Kidney epithelial cell (primary cell): ENCODE results near the gene STX8. TPM values are rescaled to one million over a fixed set of nuclear protein-coding genes. Genes with fewer than 3 reads are reported as not detected.

ENCODE experiments used
- DNase-seq: peaks from one replicate; pipeline ENCODE4 v3.0.0-alpha.2; 2010; ENCODE audit warnings: low read depth
- H3K27me3 ChIP-seq: 2 replicates; pipeline ENCODE4 v1.6.0; 2011; ENCODE audit warnings: low read length; ENCODE audit not compliant: control insufficient read depth, insufficient read depth
- H3K36me3 ChIP-seq: 2 replicates; pipeline ENCODE4 v1.5.1; 2011; ENCODE audit warnings: low read length; ENCODE audit not compliant: control insufficient read depth, insufficient read depth
- H3K4me3 ChIP-seq: 2 replicates; pipeline ENCODE4 v1.5.1; 2011; ENCODE audit warnings: low read depth, mild to moderate bottlenecking, control low read depth, low read length
- total RNA-seq: library from RNA; depleted of rRNA; stranded (reverse); fragments of >200 nt; gene quantifications from 2 replicates; pipeline ENCODE4 v1.2.3, GENCODE V29; 2015
- TF ChIP-seq, protein P1 (sequence below): IDR thresholded peaks from 2 replicates; pipeline ENCODE4 v1.5.1; 2011; ENCODE audit warnings: mild to moderate bottlenecking, moderate library complexity, low read length, control low read depth, inconsistent platforms; ENCODE audit not compliant: insufficient read depth, poor library complexity, severe bottlenecking

The STX8 gene
- total RNA-seq, 1 donor from 2014 or later = 76.3 TPM

DNA sequence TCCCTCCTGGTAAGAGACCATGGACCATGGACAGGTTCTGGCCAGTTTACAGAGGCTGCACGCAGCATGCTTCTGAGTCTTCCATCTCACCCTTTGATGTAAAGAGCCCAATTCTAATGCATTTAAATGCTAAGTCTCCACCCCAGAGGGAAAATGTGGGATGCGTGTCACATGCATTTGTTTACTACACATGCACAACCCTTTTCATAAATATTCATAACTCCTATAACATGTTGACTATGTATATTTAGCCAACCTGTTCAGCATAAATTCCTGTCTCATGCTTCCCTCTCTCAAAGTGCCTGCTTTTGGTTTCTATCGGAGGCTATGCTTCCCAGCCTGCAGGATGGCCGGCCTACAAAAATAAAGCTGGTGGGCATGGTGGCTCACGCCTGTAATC is 260.3 kb downstream of the STX8 start:
- Histone ChIP-seq H3K4me3 (no peak overlapping the region), H3K27me3 (no peaks in the 10 kb centered on the region), H3K36me3 (no peaks in the 10 kb centered on the region)
- no peak for DNase-seq
- TF ChIP-seq, protein P1, sequence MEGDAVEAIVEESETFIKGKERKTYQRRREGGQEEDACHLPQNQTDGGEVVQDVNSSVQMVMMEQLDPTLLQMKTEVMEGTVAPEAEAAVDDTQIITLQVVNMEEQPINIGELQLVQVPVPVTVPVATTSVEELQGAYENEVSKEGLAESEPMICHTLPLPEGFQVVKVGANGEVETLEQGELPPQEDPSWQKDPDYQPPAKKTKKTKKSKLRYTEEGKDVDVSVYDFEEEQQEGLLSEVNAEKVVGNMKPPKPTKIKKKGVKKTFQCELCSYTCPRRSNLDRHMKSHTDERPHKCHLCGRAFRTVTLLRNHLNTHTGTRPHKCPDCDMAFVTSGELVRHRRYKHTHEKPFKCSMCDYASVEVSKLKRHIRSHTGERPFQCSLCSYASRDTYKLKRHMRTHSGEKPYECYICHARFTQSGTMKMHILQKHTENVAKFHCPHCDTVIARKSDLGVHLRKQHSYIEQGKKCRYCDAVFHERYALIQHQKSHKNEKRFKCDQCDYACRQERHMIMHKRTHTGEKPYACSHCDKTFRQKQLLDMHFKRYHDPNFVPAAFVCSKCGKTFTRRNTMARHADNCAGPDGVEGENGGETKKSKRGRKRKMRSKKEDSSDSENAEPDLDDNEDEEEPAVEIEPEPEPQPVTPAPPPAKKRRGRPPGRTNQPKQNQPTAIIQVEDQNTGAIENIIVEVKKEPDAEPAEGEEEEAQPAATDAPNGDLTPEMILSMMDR = no peak

DNA sequence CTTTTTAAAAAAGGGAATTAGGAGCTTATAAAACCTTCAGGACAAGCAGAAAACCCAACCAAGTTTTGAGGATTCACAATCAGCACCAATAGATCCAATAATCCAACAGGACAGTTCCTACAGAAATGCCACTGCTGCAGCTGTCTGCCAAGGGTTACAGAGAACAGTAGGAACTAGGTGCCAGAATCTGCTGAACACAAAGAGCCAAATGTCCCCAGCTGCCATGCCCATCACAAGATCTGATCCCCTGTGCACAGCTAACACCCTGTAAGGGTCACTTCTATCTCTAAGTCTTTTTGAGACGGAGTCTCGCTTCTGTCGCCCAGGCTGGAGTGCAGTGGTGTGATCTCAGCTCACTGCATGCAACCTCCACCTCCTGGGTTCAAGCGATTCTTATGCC is 262.3 kb downstream of the STX8 start:
- DNase-seq = no peak
- Histone ChIP-seq H3K27me3 (no peaks in the 10 kb centered on the region), H3K36me3 (no peaks in the 10 kb centered on the region), H3K4me3 (no peak overlapping the region)
- TF ChIP-seq, protein P1 = no peak

DNA sequence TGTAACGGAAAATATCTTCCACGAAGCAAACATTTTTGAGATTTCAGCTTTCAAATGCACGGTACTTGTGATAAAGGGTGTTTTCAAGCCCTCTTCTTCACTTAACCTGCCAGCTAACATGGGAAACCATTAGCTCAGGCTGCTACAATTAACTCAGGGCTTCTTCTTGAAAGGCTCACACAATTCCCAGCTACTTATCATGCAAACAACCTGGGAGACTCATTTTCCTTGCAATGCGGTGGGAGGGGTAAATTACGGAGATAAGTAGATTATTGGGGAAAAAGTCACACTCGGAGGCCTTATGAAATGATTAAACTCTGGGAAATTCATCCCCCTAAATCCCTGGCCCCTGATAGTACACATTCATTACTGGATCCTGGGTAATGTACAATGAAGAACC is 266.4 kb downstream of the STX8 start:
- TF ChIP-seq, protein P1 = no peak
- no peaks in the 10 kb centered on the region for H3K27me3 ChIP-seq
- H3K36me3 ChIP-seq = no peaks in the 10 kb centered on the region
- H3K4me3 ChIP-seq = no peak overlapping the region
- no peak for DNase-seq

DNA sequence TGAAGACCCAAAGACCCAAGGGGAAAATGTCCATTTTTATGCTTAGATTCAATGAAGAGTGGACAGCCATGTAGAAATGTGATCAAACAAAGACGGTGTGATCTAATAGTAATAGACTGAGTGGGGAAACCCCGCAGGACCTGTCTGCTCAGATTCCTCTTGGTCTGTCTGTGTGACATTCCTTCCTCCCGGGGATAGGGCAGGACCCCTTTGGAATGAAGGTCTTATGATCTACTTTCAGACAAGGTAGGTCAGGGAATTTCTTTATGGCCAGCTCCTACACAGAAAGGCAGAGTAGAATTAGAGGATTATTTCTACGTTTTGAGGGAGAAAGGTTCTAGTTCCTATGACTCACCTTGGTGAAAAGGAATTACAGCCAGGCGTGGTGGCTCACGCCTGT is 267.6 kb downstream of the STX8 start:
- no peaks in the 10 kb centered on the region for H3K27me3 ChIP-seq
- TF ChIP-seq, protein P1 = no peak
- no peaks in the 10 kb centered on the region for H3K36me3 ChIP-seq
- DNase-seq = no peak
- H3K4me3 ChIP-seq = no peak overlapping the region

DNA sequence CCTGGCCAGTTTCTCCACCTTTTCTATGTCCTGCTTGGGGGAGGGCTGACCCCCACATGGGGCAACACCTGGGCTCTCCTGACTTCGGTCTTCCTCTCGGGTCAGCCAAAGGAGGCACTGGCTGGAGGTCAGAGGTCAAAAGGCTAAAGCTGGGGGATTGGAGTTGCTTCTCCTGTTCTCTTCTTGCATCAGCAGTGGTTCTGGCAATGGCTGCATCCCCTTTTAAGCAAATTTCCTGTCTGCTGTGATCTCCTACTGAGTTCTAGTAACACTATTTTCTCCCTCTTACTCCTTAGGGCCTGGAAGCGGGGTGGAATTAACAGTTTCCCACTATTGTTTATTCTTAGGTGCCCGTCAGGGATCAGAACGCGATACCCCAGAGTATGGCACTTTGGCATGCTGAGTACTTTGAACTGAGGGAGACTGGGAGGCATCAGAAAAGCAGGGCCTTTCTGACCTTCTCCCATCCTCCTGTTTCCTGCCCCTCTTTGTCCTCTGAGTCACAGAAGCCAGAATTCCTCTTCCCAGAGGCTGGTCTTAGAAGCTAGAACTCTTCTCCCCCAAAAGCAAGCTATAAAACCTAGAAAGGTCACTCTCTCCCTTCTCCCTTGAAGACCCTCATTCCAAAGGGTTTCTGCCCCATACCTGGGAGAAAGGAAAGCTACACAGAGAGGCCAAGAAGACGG is 268.2 kb downstream of the STX8 start:
- no peaks in the 10 kb centered on the region for H3K27me3 ChIP-seq
- H3K4me3 ChIP-seq = no peak overlapping the region
- no peak for DNase-seq
- TF ChIP-seq, protein P1 = no peak
- no peaks in the 10 kb centered on the region for H3K36me3 ChIP-seq

DNA sequence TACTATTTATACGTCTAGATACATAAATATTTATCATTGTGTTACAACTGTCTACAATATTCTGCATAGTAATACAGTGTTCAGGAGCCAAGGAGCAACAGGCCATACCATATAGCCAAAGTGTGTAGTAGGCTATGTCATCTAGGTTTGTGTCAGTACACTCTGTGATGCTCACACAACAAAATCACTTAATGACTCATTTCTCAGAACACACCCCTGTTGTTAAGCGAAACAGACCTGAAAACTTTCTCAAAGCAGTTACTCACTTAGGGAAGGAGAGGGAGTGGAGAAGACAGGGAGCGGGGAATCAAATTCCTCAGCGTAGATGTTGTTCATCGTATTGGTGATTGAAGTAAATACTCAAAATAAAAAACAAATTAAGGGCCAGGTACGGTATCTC is 269.5 kb downstream of the STX8 start:
- no peak for DNase-seq
- H3K36me3 ChIP-seq = no peaks in the 10 kb centered on the region
- H3K4me3 ChIP-seq = no peak overlapping the region
- H3K27me3 ChIP-seq = no peaks in the 10 kb centered on the region
- TF ChIP-seq, protein P1 = no peak
